GM12873 (cell line): ENCODE results near the gene GRM1.

ENCODE experiments used
- TF ChIP-seq, protein P1 (sequence below): IDR thresholded peaks from 2 replicates; pipeline ENCODE4 v1.5.1; 2012; ENCODE audit warnings: low read depth, mild to moderate bottlenecking, moderate library complexity, low read length, control low read depth; ENCODE audit not compliant: insufficient read depth; ENCODE audit errors: missing control alignments

Gene GRM1

DNA sequence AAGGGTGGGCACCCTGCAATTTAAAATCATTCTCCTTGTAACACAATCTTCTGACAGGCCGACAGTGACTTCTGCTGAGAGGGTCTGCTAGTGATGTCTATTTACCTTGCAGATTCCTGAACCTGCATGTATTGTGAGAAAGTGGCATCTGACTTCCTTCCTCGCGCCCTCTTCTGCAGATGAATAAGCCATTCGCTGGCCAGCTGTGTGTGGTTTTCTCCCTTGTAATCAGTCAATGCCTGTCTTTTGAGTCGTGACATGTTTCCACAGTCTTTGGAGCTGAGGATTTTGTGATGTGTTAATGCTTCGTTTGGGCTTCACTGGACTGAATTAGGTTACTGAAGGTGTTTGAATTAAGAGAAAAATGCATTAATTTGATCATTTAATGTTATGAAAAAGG is 125.3 kb downstream of the GRM1 start:
- TF ChIP-seq, protein P1, sequence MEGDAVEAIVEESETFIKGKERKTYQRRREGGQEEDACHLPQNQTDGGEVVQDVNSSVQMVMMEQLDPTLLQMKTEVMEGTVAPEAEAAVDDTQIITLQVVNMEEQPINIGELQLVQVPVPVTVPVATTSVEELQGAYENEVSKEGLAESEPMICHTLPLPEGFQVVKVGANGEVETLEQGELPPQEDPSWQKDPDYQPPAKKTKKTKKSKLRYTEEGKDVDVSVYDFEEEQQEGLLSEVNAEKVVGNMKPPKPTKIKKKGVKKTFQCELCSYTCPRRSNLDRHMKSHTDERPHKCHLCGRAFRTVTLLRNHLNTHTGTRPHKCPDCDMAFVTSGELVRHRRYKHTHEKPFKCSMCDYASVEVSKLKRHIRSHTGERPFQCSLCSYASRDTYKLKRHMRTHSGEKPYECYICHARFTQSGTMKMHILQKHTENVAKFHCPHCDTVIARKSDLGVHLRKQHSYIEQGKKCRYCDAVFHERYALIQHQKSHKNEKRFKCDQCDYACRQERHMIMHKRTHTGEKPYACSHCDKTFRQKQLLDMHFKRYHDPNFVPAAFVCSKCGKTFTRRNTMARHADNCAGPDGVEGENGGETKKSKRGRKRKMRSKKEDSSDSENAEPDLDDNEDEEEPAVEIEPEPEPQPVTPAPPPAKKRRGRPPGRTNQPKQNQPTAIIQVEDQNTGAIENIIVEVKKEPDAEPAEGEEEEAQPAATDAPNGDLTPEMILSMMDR: no peak

DNA sequence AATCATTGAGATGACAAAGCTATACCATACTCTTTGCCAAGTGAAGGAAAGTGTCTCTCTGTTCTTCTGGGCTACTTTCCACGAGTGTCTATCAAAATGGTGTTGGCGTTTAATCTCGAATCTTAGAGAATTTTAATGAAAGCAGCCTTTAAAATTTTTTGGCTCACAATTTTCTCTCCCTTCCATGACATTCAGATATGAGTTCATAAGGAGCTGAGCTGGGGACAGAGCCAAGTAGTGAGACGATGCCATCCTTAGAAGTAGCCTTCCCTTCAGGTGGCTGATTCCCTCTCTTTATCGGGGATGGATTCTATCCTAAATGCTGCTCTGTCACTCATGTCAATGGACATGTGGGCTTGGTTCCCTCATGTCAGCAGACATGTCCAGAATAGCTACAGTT is 132.8 kb downstream of the GRM1 start:
- TF ChIP-seq, protein P1: no peak

DNA sequence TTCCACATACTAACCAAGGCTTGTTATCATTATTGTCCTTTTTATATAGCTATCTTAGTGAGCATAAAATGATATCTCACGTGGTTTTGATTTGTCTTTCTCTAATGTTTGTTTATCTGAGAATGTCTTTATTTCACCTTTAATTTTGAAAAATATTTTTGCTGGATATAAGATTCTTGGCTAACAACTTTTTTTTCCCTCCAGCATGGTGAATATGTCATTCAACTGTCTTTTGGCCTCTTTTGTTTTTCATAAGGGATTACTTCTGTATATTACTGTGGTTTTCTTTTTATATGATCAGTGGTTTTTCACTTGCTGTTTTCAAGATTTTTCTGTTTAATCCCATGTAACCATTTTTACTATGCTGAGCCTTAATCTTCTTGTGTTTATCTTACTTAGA is 141.0 kb downstream of the GRM1 start:
- TF ChIP-seq, protein P1: no peak

DNA sequence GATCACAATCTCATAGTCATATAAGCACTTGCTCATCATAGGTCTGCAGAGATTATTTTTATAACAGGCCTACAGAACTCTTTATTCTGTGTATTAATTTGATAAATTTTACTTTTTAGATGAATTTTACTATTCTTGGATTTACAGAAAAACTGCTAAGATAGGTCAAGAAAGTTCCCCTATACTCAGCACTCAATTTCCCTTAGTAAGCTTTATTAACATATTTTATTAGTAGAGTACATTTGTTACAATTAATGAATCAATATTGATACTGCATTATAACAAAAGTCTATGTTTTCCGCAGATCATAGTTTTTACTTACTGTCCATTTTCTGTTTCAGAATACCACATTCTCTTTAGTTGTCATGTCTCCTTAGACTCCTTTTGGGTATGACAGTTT is 148.9 kb downstream of the GRM1 start:
- TF ChIP-seq, protein P1: no peak

DNA sequence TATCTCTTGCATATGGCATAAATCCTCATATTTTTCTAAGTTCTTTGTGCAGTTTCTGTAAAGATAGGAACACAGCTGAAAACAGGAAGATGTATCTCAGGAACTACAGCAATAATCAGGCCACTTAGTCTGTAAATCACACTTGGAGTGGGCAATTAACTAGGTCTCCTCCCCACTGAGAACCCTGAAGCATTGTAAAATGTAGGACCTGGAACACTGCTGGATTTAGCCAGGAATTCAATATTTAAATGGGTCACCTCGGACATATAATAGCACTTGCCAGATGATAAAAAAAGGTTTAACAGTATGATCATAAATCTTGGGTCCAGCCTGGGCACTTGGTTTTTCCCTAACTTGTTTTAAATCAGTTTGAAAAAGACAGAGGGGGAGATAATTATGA is 155.0 kb downstream of the GRM1 start:
- TF ChIP-seq, protein P1: no peak

DNA sequence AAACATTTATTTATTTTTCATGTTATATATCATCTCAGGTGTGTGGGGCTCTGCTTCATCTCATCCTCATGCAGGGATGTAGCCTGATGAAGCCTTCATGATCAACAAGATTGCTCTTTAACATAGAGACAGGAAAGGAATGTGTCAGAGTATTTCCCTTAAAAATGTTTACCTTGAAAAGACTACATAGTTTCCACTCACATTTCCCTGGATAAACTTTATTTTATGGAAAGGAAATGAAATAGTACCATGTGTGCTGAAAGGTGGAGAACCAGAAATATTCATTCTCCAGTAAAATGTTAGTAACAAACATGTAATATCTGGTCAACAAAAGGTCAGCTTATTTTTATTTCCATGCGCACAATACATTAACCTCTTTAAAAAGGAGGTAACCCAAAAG is 155.8 kb downstream of the GRM1 start:
- TF ChIP-seq, protein P1: no peak

DNA sequence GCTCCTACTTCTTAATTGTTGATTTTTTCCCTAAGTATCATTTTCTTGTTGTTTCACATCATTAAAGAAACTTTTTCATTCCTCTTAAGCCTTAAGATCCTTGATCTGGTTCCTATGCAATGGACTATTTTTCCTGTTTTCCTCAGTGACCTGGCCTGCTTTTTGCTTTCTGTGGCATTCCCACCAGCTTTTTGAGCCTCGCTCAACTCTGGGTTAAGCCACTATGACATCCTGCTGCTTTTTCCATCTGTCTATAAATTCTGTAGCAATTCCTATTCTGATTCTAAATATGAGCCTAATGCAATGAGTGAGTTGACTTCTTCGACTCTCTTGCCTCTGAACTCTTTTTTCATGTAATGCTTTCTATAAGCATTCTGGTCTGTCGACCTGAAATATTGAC is 160.3 kb downstream of the GRM1 start:
- TF ChIP-seq, protein P1: no peak
